Esophagus mucosa (tissue), 1 donor: ENCODE measurements around the gene GOLGA1. TPM values are rescaled to one million over a fixed set of nuclear protein-coding genes. Genes with fewer than 3 reads are reported as not detected.
"Not testable (repeated sequence)": the region's sequence is repeated elsewhere in the genome, so short reads cannot be mapped to it uniquely, and the experiment has no call there.

ENCODE experiments used
- ATAC-seq: fragments of 200-7000 bp; cut with Tn5 transposase; one replicate; pipeline ENCODE4 v1.9.1; 2020
- total RNA-seq: library from RNA; stranded (reverse); gene quantifications from one replicate; pipeline ENCODE4 v1.2.4, GENCODE V29; 2023
- donor health status: DM: yes; HTN: yes; CAD: no.

The GOLGA1 gene
- total RNA-seq, 1 donor from 2014 or later, result 17.6 TPM

- peak; percentile 59 for ATAC-seq
These were observed 376 bp downstream of the GOLGA1 start for GRCh38 chr9:124940521-124940893.

DNA sequence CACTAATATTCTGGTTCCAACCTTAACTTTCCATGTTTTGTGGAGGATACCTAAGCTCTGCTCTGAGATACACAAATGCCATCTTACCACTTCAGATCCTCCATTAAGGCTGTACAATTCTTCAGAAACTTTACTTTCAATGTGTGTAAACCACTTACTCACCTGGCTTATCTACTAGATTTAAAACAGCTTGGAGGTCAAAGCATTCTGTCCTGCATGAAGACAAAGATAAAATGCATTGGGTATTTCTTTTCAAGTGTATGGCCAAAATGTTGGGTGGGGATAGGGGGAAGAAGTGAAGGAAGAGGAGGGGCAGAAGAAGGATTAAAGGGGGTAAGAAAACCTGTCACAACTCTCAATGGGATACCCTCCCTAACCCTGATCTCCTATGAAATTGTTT, 939 bp downstream of the GOLGA1 start:
- ATAC-seq, result no peak

- ATAC-seq, result no peak
These were observed 6.6 kb downstream of the GOLGA1 start for GRCh38 chr9:124934290-124934689.

DNA sequence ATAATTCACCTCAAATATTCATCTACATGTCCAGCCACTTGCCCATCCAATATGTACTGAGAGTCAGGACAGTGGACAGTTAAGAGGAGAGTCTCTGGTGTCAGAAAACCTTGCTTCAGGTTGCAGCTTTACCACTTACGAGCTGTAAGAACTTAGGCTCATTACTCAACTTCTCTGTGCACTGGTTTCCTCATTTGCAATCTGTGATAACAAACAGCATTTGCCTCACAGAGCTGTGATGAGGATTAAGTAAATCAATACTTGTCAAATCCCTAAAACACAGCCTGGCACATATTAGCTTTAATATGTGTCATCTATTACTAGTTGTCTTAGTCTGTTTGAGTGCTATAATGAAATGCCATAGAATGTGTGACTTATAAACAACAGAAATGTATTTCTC, 8.6 kb downstream of the GOLGA1 start:
- no peak for ATAC-seq

GRCh38 chr9:124929464-124929863, 11.4 kb downstream of the GOLGA1 start:
- ATAC-seq, result no peak

DNA sequence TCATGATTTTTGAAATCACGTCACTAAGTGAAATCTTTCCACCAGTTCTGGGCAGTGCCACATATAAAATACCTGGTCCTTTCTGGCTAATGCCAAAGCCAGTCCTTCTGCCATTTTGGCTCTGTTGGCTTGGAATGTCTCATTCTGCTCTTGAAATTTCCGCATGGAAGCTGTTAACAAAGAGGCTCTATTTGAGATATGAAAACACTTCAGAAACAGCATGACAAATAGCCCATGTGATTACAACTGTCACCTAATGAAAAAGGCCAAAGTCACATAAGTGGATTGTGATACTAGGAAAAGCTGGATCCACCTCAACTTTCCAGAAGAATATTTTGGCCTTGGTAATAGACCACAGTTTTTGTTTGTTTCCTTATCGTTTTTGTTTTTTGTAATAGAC, 12.8 kb downstream of the GOLGA1 start:
- ATAC-seq, result no peak

GRCh38 chr9:124920394-124920793, 20.5 kb downstream of the GOLGA1 start:
- not testable (repeated sequence) for ATAC-seq

GRCh38 chr9:124914753-124915405, 26.0 kb downstream of the GOLGA1 start:
- ATAC-seq, result no peak

- no peak for ATAC-seq
These were observed 27.5 kb downstream of the GOLGA1 start for GRCh38 chr9:124913378-124913777.

DNA sequence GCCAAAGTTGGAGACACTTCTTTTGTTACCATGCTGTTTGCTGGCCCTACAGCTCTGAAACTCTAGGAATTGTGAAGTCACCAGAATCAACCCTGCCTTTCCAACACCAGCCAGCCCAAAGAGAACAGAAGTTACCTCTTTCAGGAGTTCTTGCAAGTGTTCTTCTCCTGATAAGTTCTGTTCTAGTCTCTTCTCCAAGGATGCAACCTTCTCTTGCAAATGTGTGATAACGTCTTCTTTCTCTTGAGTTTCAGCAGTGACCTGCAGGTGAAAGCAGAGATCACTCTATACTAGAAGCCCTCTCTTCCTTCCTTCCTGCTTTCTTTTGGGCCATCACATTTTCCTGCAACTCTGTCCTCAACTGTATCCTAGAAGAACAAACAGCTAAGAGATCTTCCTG, 29.1 kb downstream of the GOLGA1 start:
- no peak for ATAC-seq

DNA sequence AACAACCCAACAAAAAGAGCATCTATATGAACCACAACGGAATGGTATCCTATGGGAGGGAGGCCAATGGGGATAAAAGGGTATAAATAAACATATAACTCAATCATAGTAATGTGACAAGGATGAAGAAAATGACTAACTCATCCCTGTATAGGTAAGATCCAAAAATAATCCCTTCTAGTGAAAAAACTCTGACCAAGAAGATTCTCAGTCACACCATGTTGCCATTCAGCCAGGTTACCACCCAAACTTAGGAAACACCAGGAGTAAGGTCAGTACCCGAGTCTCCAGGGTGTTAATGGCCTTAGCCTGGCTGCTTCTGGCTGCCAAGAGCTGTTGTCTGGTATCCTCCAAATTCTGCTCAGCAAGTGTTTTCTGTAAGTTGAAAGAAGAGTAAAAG, 32.8 kb downstream of the GOLGA1 start:
- ATAC-seq, result no peak

DNA sequence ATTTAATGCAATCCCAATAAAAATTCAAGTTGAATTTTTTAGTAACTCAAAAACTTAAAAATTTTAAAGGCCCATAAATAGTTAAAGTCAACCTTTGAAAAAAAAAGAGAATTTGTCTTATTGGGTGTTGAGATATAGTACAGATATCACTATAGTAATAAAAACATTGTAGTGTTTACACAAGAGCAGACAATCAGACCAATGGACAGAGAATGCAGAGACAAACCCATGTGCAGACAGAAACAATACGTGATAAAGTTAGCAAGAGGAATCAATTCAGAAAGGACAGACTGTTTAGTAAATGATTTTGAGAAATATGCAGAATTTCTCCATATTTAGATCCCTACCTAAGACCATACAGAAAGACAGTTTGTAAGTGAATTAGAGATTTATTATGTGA, 33.9 kb downstream of the GOLGA1 start:
- no peak for ATAC-seq

GRCh38 chr9:124899845-124900244, 41.0 kb downstream of the GOLGA1 start:
- ATAC-seq, result peak; percentile 74

DNA sequence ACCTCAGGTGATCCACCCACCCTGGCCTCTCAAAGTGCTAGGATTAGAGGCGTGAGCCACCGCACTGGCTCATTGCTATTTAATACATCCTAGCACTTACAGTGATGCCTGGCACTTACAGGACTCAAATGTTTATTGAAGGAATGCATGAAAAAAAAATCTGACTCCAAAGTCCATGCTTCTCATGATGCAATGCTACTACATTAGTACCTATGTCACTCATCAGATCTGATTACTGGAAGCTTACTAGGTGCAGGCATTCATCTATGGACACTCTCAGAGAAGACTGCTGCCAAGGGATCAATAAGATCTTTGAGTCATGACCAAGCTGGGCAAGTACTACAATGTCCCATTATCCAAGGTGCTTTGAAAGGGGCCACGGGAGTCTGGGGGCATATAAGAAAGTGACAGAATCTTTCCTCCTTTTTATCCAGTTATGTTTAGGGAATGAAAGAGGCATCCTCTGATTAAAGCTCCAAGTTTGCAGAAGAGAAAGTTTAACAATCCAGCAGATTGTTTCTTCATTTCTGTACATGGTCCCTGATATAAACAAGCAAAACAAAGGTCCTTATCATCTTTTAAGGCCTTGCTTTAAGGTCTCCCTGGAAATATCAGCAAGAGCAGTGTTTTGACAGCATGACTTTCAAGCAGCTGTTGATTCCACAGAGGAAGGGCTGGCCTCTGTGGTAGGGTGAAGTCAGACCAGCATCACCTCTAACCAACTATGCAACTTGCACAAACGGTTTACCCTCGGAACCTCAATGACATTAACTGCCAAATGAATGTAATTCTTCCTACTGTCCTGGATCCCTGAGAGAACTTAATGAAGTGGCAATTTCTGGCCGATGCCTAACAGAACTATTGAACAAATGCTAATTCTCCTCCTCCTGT, 43.1 kb downstream of the GOLGA1 start:
- ATAC-seq, result no peak

- peak; percentile 52 for ATAC-seq
These were observed 46.1 kb downstream of the GOLGA1 start for GRCh38 chr9:124894741-124895170.

- ATAC-seq, result no peak
These were observed 46.7 kb downstream of the GOLGA1 start for GRCh38 chr9:124894035-124894740.

- ATAC-seq, result no peak
These were observed 50.7 kb downstream of the GOLGA1 start for GRCh38 chr9:124890179-124890578.

- ATAC-seq, result no peak
These were observed 51.9 kb downstream of the GOLGA1 start for GRCh38 chr9:124889006-124889405.

GRCh38 chr9:124887832-124888231, 53.1 kb downstream of the GOLGA1 start:
- ATAC-seq, result no peak

- ATAC-seq, result no peak
These were observed 53.9 kb downstream of the GOLGA1 start for GRCh38 chr9:124886866-124887492.

GRCh38 chr9:124886461-124886860, 54.4 kb downstream of the GOLGA1 start:
- ATAC-seq, result no peak

DNA sequence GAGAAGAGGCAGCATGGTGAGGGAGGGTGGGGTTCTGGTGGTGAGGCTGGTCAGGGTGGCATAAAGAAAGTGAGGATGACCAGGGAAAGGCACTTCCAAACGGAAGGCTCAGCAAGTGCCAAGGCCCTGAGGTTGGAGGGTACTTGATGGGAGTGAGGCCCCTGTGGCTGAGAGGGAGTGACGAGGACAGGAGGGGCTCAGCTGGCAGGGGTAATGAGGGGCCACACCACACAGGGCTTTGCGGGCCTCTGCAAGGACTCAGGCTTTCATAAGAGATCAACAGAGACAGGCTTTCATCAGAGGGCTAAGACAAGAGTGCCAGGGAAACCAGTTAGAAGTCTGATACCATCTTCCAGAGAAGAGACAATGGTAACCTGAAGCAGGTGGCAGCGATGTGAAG, 55.3 kb downstream of the GOLGA1 start:
- no peak for ATAC-seq

DNA sequence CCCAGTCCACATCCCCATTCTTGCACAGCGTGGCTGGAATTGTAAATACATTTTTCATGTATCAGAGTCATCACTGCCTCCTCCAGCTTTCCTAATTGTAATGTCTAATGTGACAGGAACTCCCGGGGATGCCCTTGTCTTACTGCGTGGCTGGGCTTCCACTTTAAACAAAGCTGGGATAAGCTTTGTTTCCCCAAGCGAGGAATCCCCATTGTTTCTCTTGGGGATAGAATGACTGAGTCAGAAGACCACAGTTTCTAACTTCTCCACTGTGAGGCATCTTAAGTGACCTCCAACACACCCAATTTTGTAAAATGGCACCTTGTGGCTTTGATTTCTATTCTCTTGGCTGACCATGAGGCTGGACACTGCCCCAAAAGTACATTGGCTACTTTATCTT, 56.5 kb downstream of the GOLGA1 start:
- no peak for ATAC-seq
